Natural killer cell (primary cell): ENCODE data around the gene CEP85. TPM values are rescaled to one million over a fixed set of nuclear protein-coding genes. Genes with fewer than 3 reads are reported as not detected.

ENCODE experiments used
- ATAC-seq, 3 donors: fragments of 150-1000 bp in 2 of 3; fragments of 200-7000 bp in 1 of 3; cut with Tn5 transposase; 1 replicate in 1 of 3; 2 replicates in 2 of 3; pipeline ENCODE4 v1.10.0; 2021; ENCODE audit warnings: mild to moderate bottlenecking in 2 of 3, moderate library complexity in 2 of 3
- DNase-seq, 2 donors: peaks; one replicate each; pipeline versions ENCODE4 v3.0.0 to v3.0.0-alpha.2; 2013 to 2021; ENCODE audit warnings: mixed read lengths in 1 of 2
- H3K27ac ChIP-seq: one replicate; pipeline ENCODE4 v1.5.1; 2013; ENCODE audit warnings: mild to moderate bottlenecking, low read length
- H3K27me3 ChIP-seq: one replicate; pipeline ENCODE4 v1.6.1; 2013; ENCODE audit warnings: low read length; ENCODE audit not compliant: control insufficient read depth, insufficient read depth
- H3K36me3 ChIP-seq: one replicate; pipeline ENCODE4 v1.6.1; 2013; ENCODE audit warnings: low read length; ENCODE audit not compliant: control insufficient read depth, insufficient read depth
- H3K4me1 ChIP-seq: one replicate; pipeline ENCODE4 v1.6.1; 2013; ENCODE audit warnings: low read length; ENCODE audit not compliant: control insufficient read depth, insufficient read depth
- H3K4me3 ChIP-seq: one replicate; pipeline ENCODE4 v1.5.1; 2013; ENCODE audit warnings: low read length
- H3K9me3 ChIP-seq: one replicate; pipeline ENCODE4 v1.6.1; 2013; ENCODE audit warnings: low read length; ENCODE audit not compliant: control insufficient read depth, insufficient read depth
- H3K27ac Mint-ChIP-seq, 2 donors: one replicate each; pipeline ENCODE4 v1.8.0; 2022; ENCODE audit warnings: mild to moderate bottlenecking in 2 of 2, mixed read lengths in 2 of 2, moderate library complexity in 1 of 2
- H3K27me3 Mint-ChIP-seq, 2 donors: one replicate each; pipeline ENCODE4 v1.8.0; 2022; ENCODE audit warnings: low read depth in 2 of 2, mixed read lengths in 2 of 2
- H3K36me3 Mint-ChIP-seq: one replicate; pipeline ENCODE4 v1.8.0; 2022; ENCODE audit warnings: mixed read lengths
- H3K4me1 Mint-ChIP-seq, 2 donors: one replicate each; pipeline ENCODE4 v1.8.0; 2022; ENCODE audit warnings: mixed read lengths in 2 of 2
- H3K4me3 Mint-ChIP-seq: one replicate; pipeline ENCODE4 v1.8.0; 2022; ENCODE audit warnings: mild to moderate bottlenecking, moderate library complexity, mixed read lengths
- H3K9me3 Mint-ChIP-seq, 2 donors: one replicate each; pipeline ENCODE4 v1.8.0; 2022; ENCODE audit warnings: mixed read lengths in 2 of 2
- CTCF ChIP-seq: fragments of 200-600 bp; IDR thresholded peaks from one replicate; pipeline ENCODE4 v1.8.0; 2022; ENCODE audit warnings: antibody characterized with exemption
- WGBS: methylation state at CpG from one replicate; pipeline ENCODE4 v1.1.7; 2013; ENCODE audit warnings: missing lambda C conversion rate; ENCODE audit not compliant: insufficient coverage; 5-methylcytosine and 5-hydroxymethylcytosine counted together
- intact Hi-C: fragments of 100-400 bp; cut with micrococcal nuclease; formaldehyde crosslinking; loops from one replicate; pipeline ENCODE4 v1.14.2; 2022
- total RNA-seq, 4 donors: library from RNA; stranded (reverse); fragments of 120-200 nt in 1 of 4; gene quantifications; one replicate each; pipeline versions ENCODE4 v1.2.3 to v1.2.4, GENCODE V29; 2013 to 2022

The CEP85 gene
- 10 to 100 TPM; 13.0 to 20.4 (median 18.0) TPM for total RNA-seq
- 15.3 TPM for total RNA-seq (2013)

- under 1% methylated on average over 73 of the region's 73 CpGs for WGBS
- Mint-ChIP-seq H3K4me1 (peaks cover 29 to 30% of the 10 kb centered on the region in 2 donors), H3K27ac (peak within 1 kb of the TSS; percentile 94 to 96), H3K27me3 (no peaks in the 10 kb centered on the region), H3K9me3 (no peaks in the 10 kb centered on the region), H3K4me3 (peak within 1 kb of the TSS; percentile 99), H3K36me3 (no peaks in the 10 kb centered on the region)
- ATAC-seq, result peak; percentile 91 to 98 (median 91)
- peak; percentile 87 for TF ChIP-seq CTCF
- intact Hi-C loops, result loop anchor here (1.0 to 5.0 kb wide), 2 partner anchors 67 to 123 kb away; partner anchors contain the start of genes C1orf232, PDIK1L and ZNF593
- H3K36me3 ChIP-seq, result no peaks in the 10 kb centered on the region
- peak; percentile 98 to 100 for DNase-seq
- peak within 1 kb of the TSS; percentile 78 for H3K27ac ChIP-seq
- H3K4me1 ChIP-seq, result peaks cover 18% of the 10 kb centered on the region
- H3K9me3 ChIP-seq, result no peaks in the 10 kb centered on the region
- H3K27me3 ChIP-seq, result no peaks in the 10 kb centered on the region
- H3K4me3 ChIP-seq, result peak within 1 kb of the TSS; percentile 93
Measured at GRCh38 chr1:26233903-26234643, at the start of gene CEP85. CEP85 (plus strand) TSS chr1:26234200; CDS start chr1:26239784, 5,584 bp downstream.

GRCh38 chr1:26184883-26185282 is 49.1 kb upstream of the CEP85 start:
- H3K4me3 ChIP-seq, result no peak overlapping the region
- H3K36me3 ChIP-seq, result no peaks in the 10 kb centered on the region
- ATAC-seq (no peak), DNase-seq (no peak)
- no peak for TF ChIP-seq CTCF
- Mint-ChIP-seq H3K4me1 (no peaks in the 10 kb centered on the region), H3K36me3 (no peaks in the 10 kb centered on the region), H3K4me3 (no peak overlapping the region), H3K9me3 (no peaks in the 10 kb centered on the region), H3K27me3 (no peaks in the 10 kb centered on the region), H3K27ac (no peak overlapping the region)
- H3K9me3 ChIP-seq, result no peaks in the 10 kb centered on the region
- 95% methylated on average over 21 of the region's 21 CpGs for WGBS
- no peaks in the 10 kb centered on the region for H3K4me1 ChIP-seq
- H3K27ac ChIP-seq, result no peak overlapping the region
- intact Hi-C loops, result no loop called here
- H3K27me3 ChIP-seq, result no peaks in the 10 kb centered on the region

GRCh38 chr1:26187882-26188281 is 46.1 kb upstream of the CEP85 start:
- H3K4me3 ChIP-seq, result no peak overlapping the region
- no peak for TF ChIP-seq CTCF
- Mint-ChIP-seq H3K4me3 (no peak overlapping the region), H3K27me3 (peaks cover 0 to 3% of the 10 kb centered on the region in 2 donors), H3K27ac (no peak overlapping the region), H3K4me1 (peaks cover 0 to 4% of the 10 kb centered on the region in 2 donors), H3K9me3 (no peaks in the 10 kb centered on the region), H3K36me3 (no peaks in the 10 kb centered on the region)
- no peaks in the 10 kb centered on the region for H3K27me3 ChIP-seq
- H3K4me1 ChIP-seq, result no peaks in the 10 kb centered on the region
- no peak for ATAC-seq
- intact Hi-C loops, result no loop called here
- no peak overlapping the region for H3K27ac ChIP-seq
- H3K36me3 ChIP-seq, result no peaks in the 10 kb centered on the region
- no peaks in the 10 kb centered on the region for H3K9me3 ChIP-seq
- 96% methylated on average over 4 of the region's 6 CpGs for WGBS
- DNase-seq, result no peak
